GM12878 (cell line): ENCODE data around the gene CACHD1. TPM values are rescaled to one million over a fixed set of nuclear protein-coding genes. Genes with fewer than 3 reads are reported as not detected.

ENCODE experiments used
- ATAC-seq: fragments of 200-7000 bp; cut with Tn5 transposase; 3 replicates; pipeline ENCODE4 v1.9.1; 2020; ENCODE audit warnings: mild to moderate bottlenecking, moderate library complexity
- BruUV-seq: library from RNA; stranded (reverse); fragments of 400-500 nt; replicated peaks from 2 replicates; lab custom pipeline; 2021; lab: Mats Ljungman, UMichigan
- CTCF ChIA-PET: fragments of 300-600 bp; sonication (Branson Sonifier 250); formaldehyde crosslinking; extraction: SDS; loops from one replicate; lab custom pipeline; 2021; ENCODE audit warnings: inconsistent platforms; lab: Yijun Ruan, JAX
- POLR2A ChIA-PET: fragments of 350-600 bp; formaldehyde crosslinking; extraction: SDS; loops from one replicate; lab custom pipeline; 2021; ENCODE audit warnings: inconsistent platforms; lab: Charles Lee
- RAD21 ChIA-PET: fragments of 300-600 bp; sonication (Branson Sonifier 250); formaldehyde crosslinking; loops from one replicate; lab custom pipeline; 2023; ENCODE audit warnings: antibody characterized with exemption; ENCODE audit not compliant: unreplicated experiment; lab: Charles Lee
- SMC1A ChIA-PET: fragments of 300-600 bp; sonication (Branson Sonifier 250); formaldehyde crosslinking; loops from one replicate; lab custom pipeline; 2023; ENCODE audit not compliant: unreplicated experiment, uncharacterized antibody; lab: Charles Lee
- DNase-seq: peaks from one replicate; pipeline ENCODE4 v3.0.0-alpha.2; 2011; ENCODE audit warnings: low read depth, low spot score
- FAIRE-seq: peaks from 3 replicates; lab custom pipeline; 2011; peaks lifted over from hg19 to GRCh38; lab: Jason Lieb, UNC
- H2AFZ ChIP-seq: 2 replicates; pipeline ENCODE4 v1.6.0; 2011; ENCODE audit warnings: low read depth, low read length, control low read depth; ENCODE audit not compliant: control insufficient read depth
- H3K27ac ChIP-seq: 2 replicates; pipeline ENCODE4 v1.5.1; 2011; ENCODE audit warnings: control low read depth; ENCODE audit not compliant: control insufficient read depth, insufficient read depth
- H3K27me3 ChIP-seq, 2 experiments: replicated peaks in 1 of 2; 2 replicates each; pipeline versions ENCODE4 v1.6.0 to v1.6.1; 2011; ENCODE audit warnings: low read length in 1 of 2; ENCODE audit not compliant: control insufficient read depth in 2 of 2, insufficient read depth in 2 of 2
- H3K36me3 ChIP-seq, 2 experiments: 2 replicates each; pipeline ENCODE4 v1.5.1; 2011; ENCODE audit warnings: low read length in 1 of 2; ENCODE audit not compliant: control insufficient read depth in 2 of 2, insufficient read depth in 2 of 2
- H3K4me1 ChIP-seq: 2 replicates; pipeline ENCODE4 v1.6.1; 2011; ENCODE audit warnings: mild to moderate bottlenecking, low read length, moderate library complexity, mixed read lengths; ENCODE audit not compliant: control insufficient read depth, insufficient read depth
- H3K4me2 ChIP-seq: 2 replicates; pipeline ENCODE4 v1.6.0; 2011; ENCODE audit warnings: control low read depth; ENCODE audit not compliant: control insufficient read depth, insufficient read depth
- H3K4me3 ChIP-seq: fragments of 200-600 bp; sonication (generic); 2 replicates; pipeline ENCODE4 v1.5.1; 2016
- H3K79me2 ChIP-seq: 2 replicates; pipeline ENCODE4 v1.6.0; 2011; ENCODE audit warnings: low read length; ENCODE audit not compliant: control insufficient read depth, insufficient read depth
- H3K9ac ChIP-seq: 2 replicates; pipeline ENCODE4 v1.8.0; 2011; ENCODE audit warnings: low read length, control low read depth, mixed read lengths; ENCODE audit not compliant: control insufficient read depth, insufficient read depth
- H3K9me3 ChIP-seq: replicated peaks from 3 replicates; pipeline ENCODE4 v1.5.1; 2011; ENCODE audit warnings: mild to moderate bottlenecking, low read length; ENCODE audit not compliant: control insufficient read depth, insufficient read depth
- H4K20me1 ChIP-seq: 2 replicates; pipeline ENCODE4 v1.6.0; 2011; ENCODE audit not compliant: control insufficient read depth, insufficient read depth
- CBX5 ChIP-seq: sonication (generic); IDR thresholded peaks from 2 replicates; pipeline ENCODE4 v1.6.1; 2016; ENCODE audit warnings: low read depth, moderate library complexity, mild to moderate bottlenecking, inconsistent platforms
- E4F1 ChIP-seq: fragments of 450-650 bp; IDR thresholded peaks from 2 replicates; pipeline ENCODE4 v1.6.1; 2018; ENCODE audit warnings: borderline replicate concordance, mild to moderate bottlenecking; ENCODE audit not compliant: partially characterized antibody
- RAD51 ChIP-seq: fragments of 450-650 bp; IDR thresholded peaks from 2 replicates; pipeline ENCODE4 v1.6.1; 2016; ENCODE audit warnings: moderate library complexity, mild to moderate bottlenecking, inconsistent platforms
- RCOR1 ChIP-seq: conservative IDR thresholded peaks from 2 replicates; pipeline ENCODE4 v1.6.1; 2012; ENCODE audit warnings: low read depth, low read length, improper control_type of control experiment
- SMARCA5 ChIP-seq: fragments of 450-650 bp; IDR thresholded peaks from 2 replicates; pipeline ENCODE4 v1.6.1; 2017; ENCODE audit warnings: mild to moderate bottlenecking
- WGBS: methylation state at CpG from one replicate; pipeline ENCODE4 v1.1.6; 2016; ENCODE audit warnings: low lambda C conversion rate; ENCODE audit not compliant: insufficient replicate concordance, insufficient coverage; ENCODE audit errors: missing lambda C conversion rate; 5-methylcytosine and 5-hydroxymethylcytosine counted together
- in situ Hi-C: fragments of 300-500 bp; cut with MboI; formaldehyde crosslinking; loops from 9 replicates; pipeline ENCODE4 v1.14.3; 2018; ENCODE audit warnings: mixed read lengths
- intact Hi-C: fragments of 100-400 bp; cut with micrococcal nuclease; formaldehyde crosslinking; loops from one replicate; pipeline ENCODE4 v1.14.2; 2022; ENCODE audit not compliant: unreplicated experiment
- polyA plus RNA-seq, 11 experiments: library from polyadenylated mRNA; depleted of rRNA in 4 of 11; unstranded in 6 of 11; stranded (reverse) in 5 of 11; fragments of >200 nt; fragmentation: Nextera tagmentation in 4 of 11; fragmentation: Illumina TruSeq in 1 of 11; extraction: Ambion mirVana in 4 of 11; extraction: Trizol in 1 of 11; gene quantifications; 1 replicate in 1 of 11; 2 replicates in 10 of 11; pipeline versions ENCODE4 v1.2.1 to v1.2.3, GENCODE V29; 2011 to 2016; ENCODE audit warnings: inconsistent platforms in 2 of 11, missing spikeins in 2 of 11, low read depth in 1 of 11
- total RNA-seq, 4 experiments: library from RNA; depleted of rRNA in 3 of 4; stranded (reverse); fragments of >200 nt in 3 of 4; fragmentation: Illumina TruSeq in 1 of 4; extraction: Trizol in 1 of 4; gene quantifications; 2 replicates each; pipeline versions ENCODE4 v1.2.1 to v1.2.3, GENCODE V29; 2013 to 2021

CACHD1 gene
- total and polyA plus RNA-seq, 10 of the 15 experiments (the other 5 are each of a cell fraction or from before 2014, with no cell fraction given) = 0.03 TPM; not detected in 9

- H4K20me1 ChIP-seq = no peaks in the 10 kb centered on the region
- no peak overlapping the region for H3K4me3 ChIP-seq
- CTCF ChIA-PET = no interaction called here
- no peaks in the 10 kb centered on the region for H3K4me1 ChIP-seq
- WGBS = 0% methylated on average over 2 of the region's 2 CpGs
- no TSS peak for BruUV-seq
- SMC1A ChIA-PET = no interaction called here
- intact Hi-C loops = no loop called here
- H3K9me3 ChIP-seq = no peaks in the 10 kb centered on the region
- no peak overlapping the region for H2AFZ ChIP-seq
- no peak overlapping the region for H3K4me2 ChIP-seq
- no peaks in the 10 kb centered on the region for H3K79me2 ChIP-seq
- no peak overlapping the region for H3K27ac ChIP-seq
- TF ChIP-seq RAD51 = no peak
- no peak for TF ChIP-seq E4F1
- TF ChIP-seq CBX5 = no peak
- no peak for TF ChIP-seq RCOR1
- TF ChIP-seq SMARCA5 = no peak
- no peaks in the 10 kb centered on the region for H3K36me3 ChIP-seq
- H3K27me3 ChIP-seq = no peaks in the 10 kb centered on the region; a peak in 1 of 4 replicates
- RAD21 ChIA-PET = no interaction called here
- in situ Hi-C loops = no loop called here
- ATAC-seq (no peak), DNase-seq (no peak), FAIRE-seq (no peak)
- POLR2A ChIA-PET = no interaction called here
- H3K9ac ChIP-seq = no peak overlapping the region
Observed at GRCh38 chr1:64524614-64525013, 54.7 kb downstream of the CACHD1 start.
